A549 (cell line): Measurements from ENCODE around the gene DOK1. TPM values are rescaled to one million over a fixed set of nuclear protein-coding genes. Genes with fewer than 3 reads are reported as not detected.

ENCODE experiments used
- ATAC-seq, 2 experiments: fragments of 200-7000 bp in 1 of 2; fragments of >200 bp in 1 of 2; cut with Nextera tagmentation in 1 of 2; cut with Tn5 transposase in 1 of 2; 3 replicates each; pipeline versions ENCODE4 v1.8.0 to v1.9.1; 2018 to 2020; ENCODE audit warnings: mild to moderate bottlenecking in 1 of 2, moderate library complexity in 1 of 2
- CTCF ChIA-PET: fragments of 300-600 bp; sonication (Branson Sonifier 250); formaldehyde crosslinking; extraction: SDS; loops from one replicate; lab custom pipeline; 2021; ENCODE audit warnings: antibody characterized with exemption, inconsistent platforms; lab: Yijun Ruan, JAX
- POLR2A ChIA-PET: fragments of 350-600 bp; formaldehyde crosslinking; extraction: SDS; loops from one replicate; lab custom pipeline; 2021; ENCODE audit warnings: antibody characterized with exemption, inconsistent platforms; lab: Yijun Ruan, JAX
- DNase-seq, 2 experiments: peaks; one replicate each; pipeline versions ENCODE4 v3.0.0 to v3.0.0-alpha.2; 2011 to 2016; ENCODE audit warnings: low read depth in 1 of 2, low spot score in 1 of 2
- FAIRE-seq: peaks from 2 replicates; lab custom pipeline; 2011; peaks lifted over from hg19 to GRCh38; lab: Jason Lieb, UNC
- H3K27ac ChIP-seq, 2 experiments: fragments of >200 bp; sonication (Bioruptor Twin); formaldehyde crosslinking; 3 replicates each; pipeline ENCODE4 v1.5.1; 2016 to 2017
- H3K4me1 ChIP-seq: fragments of >200 bp; sonication (Bioruptor Twin); formaldehyde crosslinking; 3 replicates; pipeline ENCODE4 v1.6.1; 2016
- H3K4me2 ChIP-seq: fragments of >200 bp; sonication (Bioruptor Twin); formaldehyde crosslinking; 3 replicates; pipeline ENCODE4 v1.6.1; 2016
- H3K4me3 ChIP-seq: fragments of >200 bp; sonication (Bioruptor Twin); formaldehyde crosslinking; 3 replicates; pipeline ENCODE4 v1.5.1; 2016
- H3K9me3 ChIP-seq: fragments of >200 bp; sonication (Bioruptor Twin); formaldehyde crosslinking; 3 replicates; pipeline ENCODE4 v1.6.1; 2016
- CEBPB ChIP-seq, 2 experiments: fragments of >200 bp in 1 of 2; sonication (Bioruptor Twin) in 1 of 2; formaldehyde crosslinking in 1 of 2; IDR thresholded peaks; 2 replicates each; pipeline ENCODE4 v1.6.1; 2012 to 2016
- CHD2 ChIP-seq: fragments of 150-350 bp; IDR thresholded peaks from 2 replicates; pipeline ENCODE4 v1.6.1; 2014; ENCODE audit warnings: low read length; ENCODE audit not compliant: partially characterized antibody
- CHD4 ChIP-seq: fragments of 200-600 bp; sonication (generic); IDR thresholded peaks from 2 replicates; pipeline ENCODE4 v1.6.1; 2016; ENCODE audit warnings: antibody characterized with exemption, mild to moderate bottlenecking, borderline replicate concordance
- HDAC2 ChIP-seq: fragments of 200-600 bp; sonication (generic); IDR thresholded peaks from 2 replicates; pipeline ENCODE4 v1.6.1; 2016
- JUN ChIP-seq, 2 experiments: fragments of >200 bp; sonication (Bioruptor Twin); formaldehyde crosslinking; IDR thresholded peaks; 2 replicates in 1 of 2; 3 replicates in 1 of 2; pipeline ENCODE4 v1.6.1; 2016 to 2017
- KDM5A ChIP-seq: fragments of 200-600 bp; sonication (generic); IDR thresholded peaks from 2 replicates; pipeline ENCODE4 v1.6.1; 2016; ENCODE audit warnings: antibody characterized with exemption, mild to moderate bottlenecking
- MAZ ChIP-seq: fragments of 150-350 bp; IDR thresholded peaks from 2 replicates; pipeline ENCODE4 v1.6.1; 2014; ENCODE audit warnings: antibody characterized with exemption, low read depth, low read length, borderline replicate concordance
- MYC ChIP-seq: IDR thresholded peaks from 2 replicates; pipeline ENCODE4 v1.6.1; 2012; ENCODE audit warnings: mild to moderate bottlenecking, inconsistent platforms, low read length, improper control_type of control experiment, borderline replicate concordance
- NPAS2 ChIP-seq: fragments of 250-450 bp; sonication (Bioruptor Pico); IDR thresholded peaks from 2 replicates; pipeline ENCODE4 v1.8.0; 2022; ENCODE audit warnings: mild to moderate bottlenecking, moderate library complexity, borderline replicate concordance
- PHF8 ChIP-seq: fragments of 200-600 bp; sonication (generic); IDR thresholded peaks from 2 replicates; pipeline ENCODE4 v1.6.1; 2016; ENCODE audit warnings: low read depth, mild to moderate bottlenecking, antibody characterized with exemption, moderate library complexity, borderline replicate concordance
- POLR2A ChIP-seq: IDR thresholded peaks from 2 replicates; pipeline ENCODE4 v1.6.1; 2012; ENCODE audit warnings: mild to moderate bottlenecking, low read length
- RAD21 ChIP-seq, 2 experiments: fragments of >200 bp in 1 of 2; sonication (Bioruptor Twin) in 1 of 2; formaldehyde crosslinking in 1 of 2; IDR thresholded peaks in 1 of 2; conservative IDR thresholded peaks in 1 of 2; 2 replicates in 1 of 2; 3 replicates in 1 of 2; pipeline ENCODE4 v1.6.1; 2012 to 2018; ENCODE audit warnings: inconsistent platforms in 1 of 2
- RARB ChIP-seq: fragments of 250-450 bp; sonication (Bioruptor Pico); IDR thresholded peaks from 2 replicates; pipeline ENCODE4 v1.8.0; 2021; ENCODE audit warnings: mild to moderate bottlenecking, moderate library complexity
- RFX5 ChIP-seq: fragments of 450-650 bp; IDR thresholded peaks from 2 replicates; pipeline ENCODE4 v1.7.1; 2014; ENCODE audit warnings: antibody characterized with exemption, mild to moderate bottlenecking, moderate library complexity
- SREBF2 ChIP-seq: fragments of 450-650 bp; IDR thresholded peaks from 2 replicates; pipeline ENCODE4 v1.6.1; 2014; ENCODE audit warnings: mild to moderate bottlenecking, moderate library complexity
- TFCP2L1 ChIP-seq: fragments of 250-450 bp; sonication (Bioruptor Pico); IDR thresholded peaks from 2 replicates; pipeline ENCODE4 v1.5.0; 2021; ENCODE audit warnings: mild to moderate bottlenecking
- WGBS: methylation state at CpG from one replicate; pipeline ENCODE4 v1.1.6; 2017; ENCODE audit errors: missing lambda C conversion rate; 5-methylcytosine and 5-hydroxymethylcytosine counted together
- polyA plus RNA-seq, 4 experiments: library from polyadenylated mRNA; depleted of rRNA in 3 of 4; stranded (reverse); fragments of >200 nt; fragmentation: RNase III in 1 of 4; extraction: RNeasy Plus Mini Kit Qiagen cat#74134 plus additional on column Dnase treatment in 1 of 4; gene quantifications; 2 replicates in 3 of 4; 3 replicates in 1 of 4; pipeline ENCODE4 v1.2.3, GENCODE V29; 2011 to 2017
- TF ChIP-seq, protein P1 (sequence below): IDR thresholded peaks from 2 replicates; pipeline ENCODE4 v1.6.1; 2012
- TF ChIP-seq, protein P2 (sequence below): IDR thresholded peaks from 2 replicates; pipeline ENCODE4 v1.6.1; 2012
- TF ChIP-seq, protein P3 (sequence below): fragments of >200 bp; sonication (Bioruptor Twin); formaldehyde crosslinking; IDR thresholded peaks from 3 replicates; pipeline ENCODE4 v1.6.1; 2016
- TF ChIP-seq, protein P4 (sequence below): IDR thresholded peaks from 2 replicates; pipeline ENCODE4 v1.6.1; 2012; ENCODE audit warnings: low read depth, borderline replicate concordance
- TF ChIP-seq, protein P5 (sequence below): fragments of >200 bp; sonication (Bioruptor Twin); formaldehyde crosslinking; IDR thresholded peaks from 3 replicates; pipeline ENCODE4 v1.5.1; 2016
- TF ChIP-seq, protein P6 (sequence below): fragments of 250-450 bp; sonication (Bioruptor Pico); IDR thresholded peaks from 2 replicates; pipeline ENCODE4 v1.5.0; 2021; ENCODE audit warnings: mild to moderate bottlenecking, moderate library complexity, borderline replicate concordance

Gene DOK1
- polyA plus RNA-seq, 2 of the 4 experiments (the other 2 are of a cell fraction) = 4.0 to 5.0 TPM

DNA sequence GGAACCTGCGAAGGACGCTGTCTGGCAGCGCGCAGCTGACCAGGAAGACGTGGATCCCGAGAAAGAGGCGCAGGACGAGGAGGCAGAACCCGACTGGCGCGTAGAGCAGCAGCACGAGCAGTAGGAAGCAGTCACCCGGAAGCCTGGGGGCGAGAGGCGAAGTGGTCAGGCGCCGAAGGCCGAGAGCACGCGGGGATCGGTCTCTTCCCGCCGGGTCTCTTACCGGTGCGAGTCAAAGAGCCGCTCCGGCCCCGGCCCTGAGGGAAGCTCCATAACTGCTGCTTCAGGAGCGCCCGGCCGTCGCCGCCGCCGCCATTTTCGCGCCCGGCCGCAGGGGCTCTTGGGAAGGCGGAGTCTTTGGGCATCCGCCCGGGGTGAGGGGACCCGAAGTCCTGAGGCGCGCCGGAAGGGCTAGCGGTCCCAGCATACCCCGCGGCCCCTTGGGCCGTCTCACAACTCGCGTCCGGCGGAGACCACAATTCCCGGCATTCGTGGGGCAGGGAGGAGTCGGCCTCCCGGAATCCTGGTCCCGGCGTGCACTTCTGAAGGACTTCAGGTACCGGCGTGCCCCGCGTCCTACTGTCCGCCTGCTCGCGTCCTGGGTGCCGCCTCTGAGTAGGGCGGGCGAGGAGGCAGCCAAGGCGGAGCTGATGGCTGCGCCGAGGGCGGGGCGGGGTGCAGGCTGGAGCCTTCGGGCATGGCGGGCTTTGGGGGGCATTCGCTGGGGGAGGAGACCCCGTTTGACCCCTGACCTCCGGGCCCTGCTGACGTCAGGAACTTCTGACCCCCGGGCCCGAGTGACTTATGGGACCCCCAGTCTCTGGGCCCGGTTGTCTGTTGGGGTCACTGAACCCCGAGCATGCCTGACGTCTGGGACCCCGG is 24.9 kb upstream of the DOK1 start, which contains the start of the genes AUP1 and HTRA2:
AUP1 (minus strand) TSS at position 350 of the 882 bp plus-strand sequence; CDS start at position 273, 77 bp downstream.
HTRA2 (plus strand) TSS at position 577 of the 882 bp plus-strand sequence; CDS start at position 651, 74 bp downstream.
- peak; percentile 99 for TF ChIP-seq PHF8
- TF ChIP-seq JUN (IDR thresholded peaks at IDR 0.05) = peak; percentile 82 to 98
- TF ChIP-seq SREBF2 = no peak
- TF ChIP-seq, protein P1, sequence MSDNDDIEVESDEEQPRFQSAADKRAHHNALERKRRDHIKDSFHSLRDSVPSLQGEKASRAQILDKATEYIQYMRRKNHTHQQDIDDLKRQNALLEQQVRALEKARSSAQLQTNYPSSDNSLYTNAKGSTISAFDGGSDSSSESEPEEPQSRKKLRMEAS = peak; percentile 81
- no peak for TF ChIP-seq NPAS2 (CRISPR knock-in tag)
- TF ChIP-seq MAZ = peak; percentile 52; the same call in 1 of the 2 replicates
- TF ChIP-seq CHD4 = no peak
- no peak for TF ChIP-seq CEBPB (IDR thresholded peaks at IDR 0.05)
- TF ChIP-seq, protein P2, sequence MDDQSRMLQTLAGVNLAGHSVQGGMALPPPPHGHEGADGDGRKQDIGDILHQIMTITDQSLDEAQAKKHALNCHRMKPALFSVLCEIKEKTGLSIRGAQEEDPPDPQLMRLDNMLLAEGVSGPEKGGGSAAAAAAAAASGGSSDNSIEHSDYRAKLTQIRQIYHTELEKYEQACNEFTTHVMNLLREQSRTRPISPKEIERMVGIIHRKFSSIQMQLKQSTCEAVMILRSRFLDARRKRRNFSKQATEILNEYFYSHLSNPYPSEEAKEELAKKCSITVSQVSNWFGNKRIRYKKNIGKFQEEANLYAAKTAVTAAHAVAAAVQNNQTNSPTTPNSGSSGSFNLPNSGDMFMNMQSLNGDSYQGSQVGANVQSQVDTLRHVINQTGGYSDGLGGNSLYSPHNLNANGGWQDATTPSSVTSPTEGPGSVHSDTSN = peak; percentile 77
- TF ChIP-seq CHD2 = no peak
- TF ChIP-seq RAD21 (conservative IDR thresholded peaks at IDR 0.05 in 1 of 2, IDR thresholded peaks at IDR 0.05 in 1 of 2) = peak in 1 of 2 experiments; percentile 20; a peak in 1 of 5 replicates
- TF ChIP-seq, protein P3, sequence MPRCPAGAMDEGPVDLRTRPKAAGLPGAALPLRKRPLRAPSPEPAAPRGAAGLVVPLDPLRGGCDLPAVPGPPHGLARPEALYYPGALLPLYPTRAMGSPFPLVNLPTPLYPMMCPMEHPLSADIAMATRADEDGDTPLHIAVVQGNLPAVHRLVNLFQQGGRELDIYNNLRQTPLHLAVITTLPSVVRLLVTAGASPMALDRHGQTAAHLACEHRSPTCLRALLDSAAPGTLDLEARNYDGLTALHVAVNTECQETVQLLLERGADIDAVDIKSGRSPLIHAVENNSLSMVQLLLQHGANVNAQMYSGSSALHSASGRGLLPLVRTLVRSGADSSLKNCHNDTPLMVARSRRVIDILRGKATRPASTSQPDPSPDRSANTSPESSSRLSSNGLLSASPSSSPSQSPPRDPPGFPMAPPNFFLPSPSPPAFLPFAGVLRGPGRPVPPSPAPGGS = peak; percentile 83
- peak; percentile 32; the same call in 1 of the 2 replicates for TF ChIP-seq MYC
- TF ChIP-seq TFCP2L1 (CRISPR knock-in tag) = 0 out of 2 replicates have a peak, but pooled peaks have one; percentile 43
- TF ChIP-seq, protein P4, sequence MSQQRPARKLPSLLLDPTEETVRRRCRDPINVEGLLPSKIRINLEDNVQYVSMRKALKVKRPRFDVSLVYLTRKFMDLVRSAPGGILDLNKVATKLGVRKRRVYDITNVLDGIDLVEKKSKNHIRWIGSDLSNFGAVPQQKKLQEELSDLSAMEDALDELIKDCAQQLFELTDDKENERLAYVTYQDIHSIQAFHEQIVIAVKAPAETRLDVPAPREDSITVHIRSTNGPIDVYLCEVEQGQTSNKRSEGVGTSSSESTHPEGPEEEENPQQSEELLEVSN = peak; percentile 74; the same call in 1 of the 2 replicates
- TF ChIP-seq RARB (CRISPR knock-in tag) = no peak
- TF ChIP-seq, protein P5, sequence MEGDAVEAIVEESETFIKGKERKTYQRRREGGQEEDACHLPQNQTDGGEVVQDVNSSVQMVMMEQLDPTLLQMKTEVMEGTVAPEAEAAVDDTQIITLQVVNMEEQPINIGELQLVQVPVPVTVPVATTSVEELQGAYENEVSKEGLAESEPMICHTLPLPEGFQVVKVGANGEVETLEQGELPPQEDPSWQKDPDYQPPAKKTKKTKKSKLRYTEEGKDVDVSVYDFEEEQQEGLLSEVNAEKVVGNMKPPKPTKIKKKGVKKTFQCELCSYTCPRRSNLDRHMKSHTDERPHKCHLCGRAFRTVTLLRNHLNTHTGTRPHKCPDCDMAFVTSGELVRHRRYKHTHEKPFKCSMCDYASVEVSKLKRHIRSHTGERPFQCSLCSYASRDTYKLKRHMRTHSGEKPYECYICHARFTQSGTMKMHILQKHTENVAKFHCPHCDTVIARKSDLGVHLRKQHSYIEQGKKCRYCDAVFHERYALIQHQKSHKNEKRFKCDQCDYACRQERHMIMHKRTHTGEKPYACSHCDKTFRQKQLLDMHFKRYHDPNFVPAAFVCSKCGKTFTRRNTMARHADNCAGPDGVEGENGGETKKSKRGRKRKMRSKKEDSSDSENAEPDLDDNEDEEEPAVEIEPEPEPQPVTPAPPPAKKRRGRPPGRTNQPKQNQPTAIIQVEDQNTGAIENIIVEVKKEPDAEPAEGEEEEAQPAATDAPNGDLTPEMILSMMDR = no peak; the same call in 2 of the 3 replicates
- peak; percentile 86 for TF ChIP-seq POLR2A
- peak; percentile 32; the same call in 1 of the 2 replicates for TF ChIP-seq RFX5
- TF ChIP-seq KDM5A = peak; percentile 98
- TF ChIP-seq, protein P6, sequence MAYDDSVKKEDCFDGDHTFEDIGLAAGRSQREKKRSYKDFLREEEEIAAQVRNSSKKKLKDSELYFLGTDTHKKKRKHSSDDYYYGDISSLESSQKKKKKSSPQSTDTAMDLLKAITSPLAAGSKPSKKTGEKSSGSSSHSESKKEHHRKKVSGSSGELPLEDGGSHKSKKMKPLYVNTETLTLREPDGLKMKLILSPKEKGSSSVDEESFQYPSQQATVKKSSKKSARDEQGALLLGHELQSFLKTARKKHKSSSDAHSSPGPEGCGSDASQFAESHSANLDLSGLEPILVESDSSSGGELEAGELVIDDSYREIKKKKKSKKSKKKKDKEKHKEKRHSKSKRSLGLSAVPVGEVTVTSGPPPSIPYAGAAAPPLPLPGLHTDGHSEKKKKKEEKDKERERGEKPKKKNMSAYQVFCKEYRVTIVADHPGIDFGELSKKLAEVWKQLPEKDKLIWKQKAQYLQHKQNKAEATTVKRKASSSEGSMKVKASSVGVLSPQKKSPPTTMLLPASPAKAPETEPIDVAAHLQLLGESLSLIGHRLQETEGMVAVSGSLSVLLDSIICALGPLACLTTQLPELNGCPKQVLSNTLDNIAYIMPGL = 0 out of 2 replicates have a peak, but pooled peaks have one; percentile 34
- TF ChIP-seq HDAC2 = peak; percentile 88; the same call in 1 of the 2 replicates
- no peak for FAIRE-seq
- peak; percentile 99 to 100 for DNase-seq

More for the DNA sequence above, 24.9 kb upstream of the DOK1 start, which contains the start of the genes AUP1 and HTRA2:
- POLR2A ChIA-PET = interaction anchor here (0.6 to 1.9 kb wide), 11 partner anchors 9 to 72 kb away, joined by 3 to 11 read pairs (median 5); partner anchors contain the start of genes CCDC142, PCGF1, TTC31 and WBP1
- H3K4me2 ChIP-seq = peak within 1 kb of the TSS; percentile 97
- H3K4me1 ChIP-seq = peaks cover 17% of the 10 kb centered on the region
- H3K4me3 ChIP-seq = peak within 1 kb of the TSS; percentile 57
- WGBS = 2% methylated on average over 28 of the region's 87 CpGs
- no peaks in the 10 kb centered on the region for H3K9me3 ChIP-seq
- H3K27ac ChIP-seq = peak within 1 kb of the TSS; percentile 93 to 96
- peak; percentile 91 to 97 for ATAC-seq
- CTCF ChIA-PET = interaction anchor here (1.3 to 8.5 kb wide), 8 partner anchors 10 to 57 kb away, joined by 4 to 92 read pairs (median 27); partner anchors contain the start of genes CCDC142, PCGF1 and TTC31
